Thyroid gland (tissue), 4 donors: ENCODE data around the gene ZNF462. TPM values are rescaled to one million over a fixed set of nuclear protein-coding genes. Genes with fewer than 3 reads are reported as not detected.

Experiments
- DNase-seq, 2 donors: peaks; one replicate each; pipeline ENCODE4 v3.0.0-alpha.2; 2019
- H3K27ac ChIP-seq, 3 donors: fragments of 200-600 bp; sonication (generic); 1 replicate in 2 of 3; 2 replicates in 1 of 3; pipeline ENCODE4 v1.5.1; 2016 to 2019; ENCODE audit warnings: mild to moderate bottlenecking in 1 of 3, moderate library complexity in 1 of 3
- H3K27me3 ChIP-seq: fragments of 200-600 bp; sonication (generic); one replicate; pipeline ENCODE4 v1.5.1; 2019
- H3K36me3 ChIP-seq, 2 donors: fragments of 200-600 bp; sonication (generic); one replicate each; pipeline ENCODE4 v1.5.1; 2016 to 2019
- H3K4me1 ChIP-seq, 2 donors: fragments of 200-600 bp; sonication (generic); one replicate each; pipeline ENCODE4 v1.5.1; 2017 to 2019
- H3K4me3 ChIP-seq, 3 donors: fragments of 200-600 bp; sonication (generic); replicated peaks in 1 of 3; 1 replicate in 2 of 3; 2 replicates in 1 of 3; pipeline ENCODE4 v1.5.1; 2016; ENCODE audit warnings: mild to moderate bottlenecking in 1 of 3
- H3K9me3 ChIP-seq: fragments of 200-600 bp; sonication (generic); one replicate; pipeline ENCODE4 v1.5.1; 2017
- CTCF ChIP-seq, 6 experiments: fragments of 200-600 bp in 3 of 6; fragments of 450-650 bp in 3 of 6; sonication (generic) in 3 of 6; IDR thresholded peaks; one replicate each; pipeline ENCODE4 v1.5.1; 2016 to 2019; ENCODE audit warnings: antibody characterized with exemption in 6 of 6, mild to moderate bottlenecking in 2 of 6, inconsistent platforms in 1 of 6, moderate library complexity in 1 of 6
- POLR2A ChIP-seq, 2 donors: fragments of 450-650 bp; IDR thresholded peaks; one replicate each; pipeline ENCODE4 v1.6.1; 2017; ENCODE audit warnings: antibody characterized with exemption in 2 of 2, mild to moderate bottlenecking in 2 of 2, moderate library complexity in 1 of 2
- WGBS, 2 donors: methylation state at CpG; one replicate each; pipeline ENCODE4 v1.1.5; 2017; 5-methylcytosine and 5-hydroxymethylcytosine counted together
- intact Hi-C: fragments of 100-400 bp; cut with DNase I; formaldehyde crosslinking; loops from one replicate; pipeline ENCODE4 v1.15.1; 2023
- total RNA-seq, 4 donors: library from RNA; depleted of rRNA; stranded (reverse); fragments of >200 nt; gene quantifications; one replicate each; pipeline ENCODE4 v1.2.3, GENCODE V29; 2016

Gene ZNF462
- total RNA-seq, 4 donors from 2014 or later = 33.3 to 60.4 (median 46.3) TPM

GRCh38 chr9:106966481-106966880 is 103.5 kb downstream of the ZNF462 start:
- no peak overlapping the region for H3K27ac ChIP-seq
- no peak for TF ChIP-seq POLR2A (IDR thresholded peaks at IDR 0.05)
- TF ChIP-seq CTCF (IDR thresholded peaks at IDR 0.05) = no peak
- DNase-seq = no peak
- no peaks in the 10 kb centered on the region for H3K9me3 ChIP-seq
- H3K27me3 ChIP-seq = no peaks in the 10 kb centered on the region
- 82 to 91% methylated on average over 1 of the region's 1 CpG for WGBS, 2 donors
- no peaks in the 10 kb centered on the region for H3K36me3 ChIP-seq
- intact Hi-C loops = no loop called here
- H3K4me1 ChIP-seq = peaks cover 48 to 60% of the 10 kb centered on the region in 2 donors
- H3K4me3 ChIP-seq = no peak overlapping the region

- Histone ChIP-seq H3K9me3 (no peaks in the 10 kb centered on the region), H3K36me3 (peaks cover 10 to 16% of the 10 kb centered on the region in 2 donors), H3K27ac (peak overlapping the region; percentile 2 to 77 (median 76)), H3K4me1 (peaks cover 29 to 37% of the 10 kb centered on the region in 2 donors), H3K27me3 (no peaks in the 10 kb centered on the region), H3K4me3 (no peak overlapping the region)
- no peak for TF ChIP-seq POLR2A (IDR thresholded peaks at IDR 0.05)
- no peak for TF ChIP-seq CTCF (IDR thresholded peaks at IDR 0.05)
- peak; percentile 8 to 14 for DNase-seq
- intact Hi-C loops = no loop called here
These were observed 106.7 kb downstream of the ZNF462 start for GRCh38 chr9:106969696-106970095.

DNA sequence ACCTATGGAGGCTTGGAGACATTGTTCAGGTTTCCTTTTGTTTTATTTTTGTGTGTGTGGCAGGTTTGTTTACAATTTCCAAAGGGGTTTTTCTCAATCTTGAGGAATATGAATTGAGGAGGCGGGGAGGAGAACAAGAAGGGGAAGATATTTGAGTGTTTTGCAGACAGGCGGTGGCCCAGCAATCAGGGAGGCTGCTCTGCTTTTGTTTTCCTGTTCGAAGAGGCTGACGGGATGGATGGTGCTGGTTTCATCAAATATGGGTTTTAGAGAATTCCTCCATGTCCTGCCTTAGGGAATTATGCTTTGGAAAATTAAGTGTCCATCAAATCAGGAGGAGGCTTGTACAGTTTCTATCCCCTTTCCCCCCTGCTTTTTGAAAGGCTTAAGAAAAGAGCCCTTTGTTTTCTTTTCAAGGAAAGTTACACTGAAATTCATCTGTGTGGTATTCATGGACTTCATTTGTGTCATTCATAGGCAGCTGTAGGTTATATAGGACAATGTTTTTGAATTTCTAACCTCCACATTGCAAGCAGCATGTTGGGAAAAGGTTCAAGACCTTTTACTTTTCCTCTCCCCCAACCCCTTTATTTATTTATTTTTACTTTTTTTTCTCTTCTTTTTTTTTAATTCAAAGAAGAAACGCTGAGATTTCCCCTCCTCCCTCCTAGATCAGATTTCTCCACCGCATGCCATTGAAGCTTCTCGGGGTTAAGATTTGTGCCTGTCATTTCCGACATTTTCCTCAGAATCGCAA is 107.4 kb downstream of the ZNF462 start:
- peaks cover 10 to 23% of the 10 kb centered on the region in 2 donors for H3K36me3 ChIP-seq
- intact Hi-C loops = no loop called here
- TF ChIP-seq CTCF (IDR thresholded peaks at IDR 0.05) (no peak), POLR2A (IDR thresholded peaks at IDR 0.05) (no peak)
- no peaks in the 10 kb centered on the region for H3K27me3 ChIP-seq
- peaks cover 29 to 37% of the 10 kb centered on the region in 2 donors for H3K4me1 ChIP-seq
- WGBS, 2 donors = 86 to 88% methylated on average over 9 of the region's 9 CpGs
- H3K27ac ChIP-seq = peak overlapping the region in 2 of 3 donors; percentile 76 to 77
- H3K4me3 ChIP-seq = no peak overlapping the region
- no peak for DNase-seq
- H3K9me3 ChIP-seq = no peaks in the 10 kb centered on the region

- no peaks in the 10 kb centered on the region for H3K9me3 ChIP-seq
- DNase-seq = no peak
- WGBS, 2 donors = 94 to 96% methylated on average over 5 of the region's 5 CpGs
- H3K36me3 ChIP-seq = peaks cover 15 to 27% of the 10 kb centered on the region in 2 donors
- intact Hi-C loops = no loop called here
- no peak for TF ChIP-seq CTCF (IDR thresholded peaks at IDR 0.05)
- TF ChIP-seq POLR2A (IDR thresholded peaks at IDR 0.05) = no peak
- H3K27me3 ChIP-seq = no peaks in the 10 kb centered on the region
- H3K27ac ChIP-seq = no peak overlapping the region
- peaks cover 29 to 37% of the 10 kb centered on the region in 2 donors for H3K4me1 ChIP-seq
- H3K4me3 ChIP-seq = no peak overlapping the region
These were observed 108.1 kb downstream of the ZNF462 start for GRCh38 chr9:106970976-106971457.

- intact Hi-C loops = no loop called here
- H3K4me3 ChIP-seq = no peak overlapping the region
- TF ChIP-seq POLR2A (IDR thresholded peaks at IDR 0.05) (no peak), CTCF (IDR thresholded peaks at IDR 0.05) (no peak)
- no peak overlapping the region for H3K27ac ChIP-seq
- peaks cover 28 to 31% of the 10 kb centered on the region in 2 donors for H3K4me1 ChIP-seq
- no peak for DNase-seq
- H3K9me3 ChIP-seq = no peaks in the 10 kb centered on the region
- peaks cover 26 to 36% of the 10 kb centered on the region in 2 donors for H3K36me3 ChIP-seq
- 94 to 98% methylated on average over 9 of the region's 9 CpGs for WGBS, 2 donors
- no peaks in the 10 kb centered on the region for H3K27me3 ChIP-seq
These were observed 109.1 kb downstream of the ZNF462 start for GRCh38 chr9:106972082-106972481.
